ENCODE data around the gene MBP. TPM values are rescaled to one million over a fixed set of nuclear protein-coding genes. Genes with fewer than 3 reads are reported as not detected.

Gene MBP
- total RNA-seq, 1 experiment from 2014 or later = 47.4 TPM

DNA sequence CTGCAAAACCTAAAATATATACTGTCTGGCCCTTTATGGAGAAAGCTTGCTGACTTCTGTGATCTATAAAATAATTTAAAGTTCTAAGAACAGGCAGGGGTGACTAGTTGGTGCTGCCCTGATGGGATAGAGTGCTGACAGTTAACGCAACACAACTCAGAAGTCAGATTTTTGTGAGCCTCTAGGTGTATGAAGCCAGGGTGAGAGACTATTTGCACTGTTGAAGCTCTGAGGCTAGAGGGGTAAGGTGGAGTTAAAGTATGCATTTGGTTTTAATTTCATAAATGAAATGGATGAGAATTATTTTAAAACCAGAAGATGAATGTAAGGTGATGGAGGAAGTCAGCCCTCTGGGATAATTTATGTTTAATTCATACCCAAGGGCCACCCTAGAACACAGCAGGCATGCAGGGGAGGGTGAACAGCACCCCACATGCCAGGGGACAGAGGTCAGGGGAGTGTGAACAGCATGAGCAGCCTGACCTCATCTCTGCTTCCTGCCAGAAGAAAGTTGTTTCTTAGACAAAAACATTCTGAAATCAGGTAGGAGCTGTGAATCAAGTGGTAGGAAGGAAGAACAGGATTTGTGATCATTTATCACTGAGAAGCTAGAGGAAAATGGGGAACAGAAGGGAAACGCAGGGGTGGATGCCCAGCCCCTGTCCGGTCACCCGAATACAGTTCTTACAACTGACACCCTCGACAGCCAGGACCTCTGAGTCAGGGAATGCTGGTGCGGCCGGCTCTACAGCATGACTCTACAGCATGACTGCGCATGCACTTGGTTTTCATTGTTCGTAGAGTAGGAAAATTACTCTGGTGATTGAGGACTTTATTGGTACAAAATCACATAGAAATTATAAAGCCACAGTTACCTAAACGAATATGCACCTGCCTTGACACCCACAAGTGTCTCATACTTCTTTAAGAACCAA, 93.1 kb downstream of the MBP start:
- no peak overlapping the region for H3K9ac ChIP-seq (ENCODE audit: low read length)
- no peaks in the 10 kb centered on the region for H3K36me3 ChIP-seq (ENCODE audit: low read depth, low read length)
- no peaks in the 10 kb centered on the region for H4K20me1 ChIP-seq (ENCODE audit: low read length)
- peak overlapping the region; percentile 23 for H3K27ac ChIP-seq (ENCODE audit: low read length)
- no peaks in the 10 kb centered on the region for H3K9me3 ChIP-seq (ENCODE audit: low read length)
- intact Hi-C loops (cut with micrococcal nuclease) = no loop called here
- peak; percentile 58 for ATAC-seq
- peaks cover 22% of the 10 kb centered on the region for H3K4me1 ChIP-seq (ENCODE audit: insufficient read depth, low read length)
- peak; percentile 69 for DNase-seq
- peak overlapping the region; percentile 11 for H3K4me2 ChIP-seq (ENCODE audit: low read length)
- H3K4me3 ChIP-seq (ENCODE audit: low read length) = no peak overlapping the region
- no peaks in the 10 kb centered on the region for H3K9me2 ChIP-seq (replicated peaks; ENCODE audit: low read length)
- CTCF ChIA-PET = no interaction called here
- no TSS peak for BruUV-seq (replicated peaks)
- H3F3A ChIP-seq (ENCODE audit: low read length, unreplicated experiment) = no peaks in the 10 kb centered on the region
- H2AFZ ChIP-seq (ENCODE audit: low read length) = no peak overlapping the region
- POLR2A ChIA-PET (ENCODE audit: unreplicated experiment) = no interaction called here
- H3K27me3 ChIP-seq (ENCODE audit: low read length) = no peaks in the 10 kb centered on the region
- peaks cover 8% of the 10 kb centered on the region for H3K79me2 ChIP-seq (ENCODE audit: low read length)
- TF ChIP-seq EZH2 (IDR thresholded peaks at IDR 0.05; ENCODE audit: low read length, unreplicated experiment) (no peak), EZH2phosphoT487 (IDR thresholded peaks at IDR 0.05; ENCODE audit: borderline replicate concordance, low read length) (no peak)
- TF ChIP-seq, protein P1, sequence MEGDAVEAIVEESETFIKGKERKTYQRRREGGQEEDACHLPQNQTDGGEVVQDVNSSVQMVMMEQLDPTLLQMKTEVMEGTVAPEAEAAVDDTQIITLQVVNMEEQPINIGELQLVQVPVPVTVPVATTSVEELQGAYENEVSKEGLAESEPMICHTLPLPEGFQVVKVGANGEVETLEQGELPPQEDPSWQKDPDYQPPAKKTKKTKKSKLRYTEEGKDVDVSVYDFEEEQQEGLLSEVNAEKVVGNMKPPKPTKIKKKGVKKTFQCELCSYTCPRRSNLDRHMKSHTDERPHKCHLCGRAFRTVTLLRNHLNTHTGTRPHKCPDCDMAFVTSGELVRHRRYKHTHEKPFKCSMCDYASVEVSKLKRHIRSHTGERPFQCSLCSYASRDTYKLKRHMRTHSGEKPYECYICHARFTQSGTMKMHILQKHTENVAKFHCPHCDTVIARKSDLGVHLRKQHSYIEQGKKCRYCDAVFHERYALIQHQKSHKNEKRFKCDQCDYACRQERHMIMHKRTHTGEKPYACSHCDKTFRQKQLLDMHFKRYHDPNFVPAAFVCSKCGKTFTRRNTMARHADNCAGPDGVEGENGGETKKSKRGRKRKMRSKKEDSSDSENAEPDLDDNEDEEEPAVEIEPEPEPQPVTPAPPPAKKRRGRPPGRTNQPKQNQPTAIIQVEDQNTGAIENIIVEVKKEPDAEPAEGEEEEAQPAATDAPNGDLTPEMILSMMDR (conservative IDR thresholded peaks at IDR 0.05; ENCODE audit: low read depth, low read length) = no peak

DNA sequence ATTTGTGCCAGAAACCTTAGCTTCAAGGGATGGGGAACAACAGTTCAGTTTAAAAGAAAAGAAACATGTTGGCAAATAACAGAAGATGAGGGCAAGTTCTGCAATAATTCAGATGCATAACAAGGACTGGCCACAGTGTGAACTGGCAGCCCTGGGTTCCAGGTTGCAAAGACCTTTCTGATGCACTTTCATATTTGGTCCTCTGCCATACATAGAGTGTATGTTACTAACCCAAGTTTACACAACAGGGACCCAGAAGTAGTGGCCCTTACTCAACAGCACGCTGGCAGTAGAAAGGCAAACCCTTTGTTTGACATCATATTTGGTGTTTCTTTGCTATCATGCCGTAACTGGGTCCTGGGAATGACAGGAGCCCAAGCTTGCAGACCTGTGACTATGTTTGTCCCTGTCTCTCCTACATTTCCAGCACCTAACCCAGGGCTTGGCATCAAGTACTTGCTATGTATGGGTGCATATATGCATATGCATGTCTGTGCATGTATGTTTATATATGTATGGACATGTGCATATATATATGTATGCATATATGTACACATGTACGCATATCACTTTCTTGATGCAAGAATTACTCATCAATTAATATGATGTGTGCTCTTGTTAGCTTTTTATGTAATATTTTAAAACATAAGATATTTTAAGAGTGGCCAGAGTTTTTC, 94.3 kb downstream of the MBP start:
- no peaks in the 10 kb centered on the region for H3K9me3 ChIP-seq (ENCODE audit: low read length)
- no peak overlapping the region for H3K9ac ChIP-seq (ENCODE audit: low read length)
- no peaks in the 10 kb centered on the region for H4K20me1 ChIP-seq (ENCODE audit: low read length)
- ChIA-PET CTCF (no interaction called here), POLR2A (ENCODE audit: unreplicated experiment) (no interaction called here)
- no peak for DNase-seq
- TF ChIP-seq, protein P1 (conservative IDR thresholded peaks at IDR 0.05; ENCODE audit: low read depth, low read length) = no peak
- TF ChIP-seq EZH2phosphoT487 (IDR thresholded peaks at IDR 0.05; ENCODE audit: borderline replicate concordance, low read length) (no peak), EZH2 (IDR thresholded peaks at IDR 0.05; ENCODE audit: low read length, unreplicated experiment) (no peak)
- peaks cover 19% of the 10 kb centered on the region for H3K79me2 ChIP-seq (ENCODE audit: low read length)
- no peak overlapping the region for H2AFZ ChIP-seq (ENCODE audit: low read length)
- H3K27ac ChIP-seq (ENCODE audit: low read length) = no peak overlapping the region
- H3F3A ChIP-seq (ENCODE audit: low read length, unreplicated experiment) = no peaks in the 10 kb centered on the region
- no peaks in the 10 kb centered on the region for H3K36me3 ChIP-seq (ENCODE audit: low read depth, low read length)
- no peak for ATAC-seq
- BruUV-seq (replicated peaks) = no TSS peak
- intact Hi-C loops (cut with micrococcal nuclease) = no loop called here
- H3K4me1 ChIP-seq (ENCODE audit: insufficient read depth, low read length) = peaks cover 24% of the 10 kb centered on the region
- no peak overlapping the region for H3K4me2 ChIP-seq (ENCODE audit: low read length)
- H3K4me3 ChIP-seq (ENCODE audit: low read length) = no peak overlapping the region
- H3K9me2 ChIP-seq (replicated peaks; ENCODE audit: low read length) = no peaks in the 10 kb centered on the region
- no peaks in the 10 kb centered on the region for H3K27me3 ChIP-seq (ENCODE audit: low read length)

Data from PC-3 (cell line).